Measurements from ENCODE around the gene AKAP7.

DNA sequence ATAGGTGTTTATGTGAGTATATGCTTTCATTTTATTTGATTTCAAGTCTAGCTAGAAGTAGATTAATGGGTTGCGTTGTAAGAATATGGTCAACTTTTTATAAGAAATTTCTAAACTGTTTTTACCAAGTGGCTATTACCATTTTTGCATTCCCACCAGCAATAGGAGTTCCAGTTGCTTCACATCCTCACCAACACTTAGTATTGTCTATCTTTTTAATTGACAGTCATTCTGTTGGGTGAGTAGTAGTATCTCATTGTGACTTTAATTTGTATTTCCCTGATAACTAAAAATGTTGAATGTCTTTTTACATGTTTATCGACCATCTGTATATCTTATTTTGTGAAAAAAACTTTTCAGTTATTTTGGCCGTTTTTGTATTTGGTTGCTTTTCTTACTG is 135.3 kb downstream of the AKAP7 start:
- TF ChIP-seq, protein P1, sequence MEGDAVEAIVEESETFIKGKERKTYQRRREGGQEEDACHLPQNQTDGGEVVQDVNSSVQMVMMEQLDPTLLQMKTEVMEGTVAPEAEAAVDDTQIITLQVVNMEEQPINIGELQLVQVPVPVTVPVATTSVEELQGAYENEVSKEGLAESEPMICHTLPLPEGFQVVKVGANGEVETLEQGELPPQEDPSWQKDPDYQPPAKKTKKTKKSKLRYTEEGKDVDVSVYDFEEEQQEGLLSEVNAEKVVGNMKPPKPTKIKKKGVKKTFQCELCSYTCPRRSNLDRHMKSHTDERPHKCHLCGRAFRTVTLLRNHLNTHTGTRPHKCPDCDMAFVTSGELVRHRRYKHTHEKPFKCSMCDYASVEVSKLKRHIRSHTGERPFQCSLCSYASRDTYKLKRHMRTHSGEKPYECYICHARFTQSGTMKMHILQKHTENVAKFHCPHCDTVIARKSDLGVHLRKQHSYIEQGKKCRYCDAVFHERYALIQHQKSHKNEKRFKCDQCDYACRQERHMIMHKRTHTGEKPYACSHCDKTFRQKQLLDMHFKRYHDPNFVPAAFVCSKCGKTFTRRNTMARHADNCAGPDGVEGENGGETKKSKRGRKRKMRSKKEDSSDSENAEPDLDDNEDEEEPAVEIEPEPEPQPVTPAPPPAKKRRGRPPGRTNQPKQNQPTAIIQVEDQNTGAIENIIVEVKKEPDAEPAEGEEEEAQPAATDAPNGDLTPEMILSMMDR (IDR thresholded peaks at IDR 0.05) = no peak
- TF ChIP-seq KDM1A (IDR thresholded peaks at IDR 0.05; ENCODE audit: low read depth) (no peak), NPAS2 (CRISPR knock-in tag; IDR thresholded peaks at IDR 0.05; ENCODE audit: borderline replicate concordance) (no peak), ZFP36 (IDR thresholded peaks at IDR 0.05; ENCODE audit: borderline replicate concordance, partially characterized antibody) (no peak), ESRRA (IDR thresholded peaks at IDR 0.05; ENCODE audit: borderline replicate concordance, low read length) (no peak), ZC3H11A (IDR thresholded peaks at IDR 0.05) (no peak), POLR2A (IDR thresholded peaks at IDR 0.05; ENCODE audit: low read length) (no peak), POLR2AphosphoS2 (conservative IDR thresholded peaks at IDR 0.05; ENCODE audit: low read length) (no peak), EP300 (IDR thresholded peaks at IDR 0.05) (no peak)
- TF ChIP-seq, protein P2, sequence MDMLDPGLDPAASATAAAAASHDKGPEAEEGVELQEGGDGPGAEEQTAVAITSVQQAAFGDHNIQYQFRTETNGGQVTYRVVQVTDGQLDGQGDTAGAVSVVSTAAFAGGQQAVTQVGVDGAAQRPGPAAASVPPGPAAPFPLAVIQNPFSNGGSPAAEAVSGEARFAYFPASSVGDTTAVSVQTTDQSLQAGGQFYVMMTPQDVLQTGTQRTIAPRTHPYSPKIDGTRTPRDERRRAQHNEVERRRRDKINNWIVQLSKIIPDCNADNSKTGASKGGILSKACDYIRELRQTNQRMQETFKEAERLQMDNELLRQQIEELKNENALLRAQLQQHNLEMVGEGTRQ (IDR thresholded peaks at IDR 0.05) = no peak
- TF ChIP-seq, protein P3, sequence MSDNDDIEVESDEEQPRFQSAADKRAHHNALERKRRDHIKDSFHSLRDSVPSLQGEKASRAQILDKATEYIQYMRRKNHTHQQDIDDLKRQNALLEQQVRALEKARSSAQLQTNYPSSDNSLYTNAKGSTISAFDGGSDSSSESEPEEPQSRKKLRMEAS (IDR thresholded peaks at IDR 0.05) = no peak
- TF ChIP-seq, protein P4, sequence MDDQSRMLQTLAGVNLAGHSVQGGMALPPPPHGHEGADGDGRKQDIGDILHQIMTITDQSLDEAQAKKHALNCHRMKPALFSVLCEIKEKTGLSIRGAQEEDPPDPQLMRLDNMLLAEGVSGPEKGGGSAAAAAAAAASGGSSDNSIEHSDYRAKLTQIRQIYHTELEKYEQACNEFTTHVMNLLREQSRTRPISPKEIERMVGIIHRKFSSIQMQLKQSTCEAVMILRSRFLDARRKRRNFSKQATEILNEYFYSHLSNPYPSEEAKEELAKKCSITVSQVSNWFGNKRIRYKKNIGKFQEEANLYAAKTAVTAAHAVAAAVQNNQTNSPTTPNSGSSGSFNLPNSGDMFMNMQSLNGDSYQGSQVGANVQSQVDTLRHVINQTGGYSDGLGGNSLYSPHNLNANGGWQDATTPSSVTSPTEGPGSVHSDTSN (IDR thresholded peaks at IDR 0.05) = no peak
